Left lung (tissue), 10 donors: ENCODE results near the gene ZAR1. TPM values are rescaled to one million over a fixed set of nuclear protein-coding genes. Genes with fewer than 3 reads are reported as not detected.

Source experiments
- ATAC-seq: fragments of 200-7000 bp; cut with Tn5 transposase; one replicate; pipeline ENCODE4 v1.9.1; 2020; ENCODE audit warnings: moderate library complexity
- DNase-seq, 4 donors: peaks; one replicate each; pipeline ENCODE4 v3.0.0-alpha.2; 2013 to 2020
- H3K27ac ChIP-seq, 2 donors: fragments of 200-600 bp; sonication (generic) in 1 of 2; one replicate each; pipeline versions ENCODE4 v1.5.0 to v1.8.0; 2020 to 2021
- H3K27me3 ChIP-seq, 2 donors: fragments of 200-600 bp; sonication (generic) in 1 of 2; one replicate each; pipeline versions ENCODE4 v1.5.0 to v1.8.0; 2020 to 2021
- H3K36me3 ChIP-seq, 2 donors: fragments of 200-600 bp; sonication (generic) in 1 of 2; one replicate each; pipeline versions ENCODE4 v1.5.0 to v1.8.0; 2020 to 2021
- H3K4me1 ChIP-seq, 2 donors: fragments of 200-600 bp; one replicate each; pipeline ENCODE4 v1.8.0; 2021
- H3K4me3 ChIP-seq, 2 donors: fragments of 200-600 bp; sonication (generic) in 1 of 2; one replicate each; pipeline versions ENCODE4 v1.5.0 to v1.8.0; 2020 to 2021; ENCODE audit warnings: mild to moderate bottlenecking in 1 of 2
- H3K9me3 ChIP-seq, 2 donors: fragments of 200-600 bp; sonication (generic) in 1 of 2; one replicate each; pipeline versions ENCODE4 v1.5.0 to v1.8.0; 2020 to 2021
- intact Hi-C, 2 donors: fragments of 100-400 bp; cut with DNase I; formaldehyde crosslinking; loops; one replicate each; pipeline versions ENCODE4 v1.11.2 to v1.14.2; 2022
- polyA plus RNA-seq, 6 donors: library from polyadenylated mRNA; unstranded; fragments of 120-200 nt; gene quantifications; one replicate each; pipeline ENCODE4 v1.2.1, GENCODE V29; 2013; ENCODE audit not compliant: insufficient read length in 6 of 6
- total RNA-seq, 2 donors: library from RNA; stranded (reverse); fragmentation: NEBNext Ultra II Directional; extraction: Animal tissue kit (Norgen Biotek cat#: 25700); gene quantifications; one replicate each; pipeline ENCODE4 v1.2.1, GENCODE V29; 2021
- TF ChIP-seq, protein P1 (sequence below), 2 donors: fragments of 200-600 bp; sonication (generic) in 1 of 2; IDR thresholded peaks; one replicate each; pipeline versions ENCODE4 v1.5.0 to v1.8.0; 2021; ENCODE audit warnings: antibody characterized with exemption in 2 of 2
- donor health status: DM: no; HTN: yes; CAD: no.
- donor health status: DM: no; HTN: no; CAD: no.

The ZAR1 gene
- total and polyA plus RNA-seq, 8 donors, result 0.08 to 0.23 (median 0.14) TPM; not detected in 4

GRCh38 chr4:48484494-48485168, 5.4 kb upstream of the ZAR1 start:
- no peak overlapping the region for H3K4me3 ChIP-seq
- no peaks in the 10 kb centered on the region for H3K9me3 ChIP-seq
- H3K27me3 ChIP-seq, result peaks cover 73 to 99% of the 10 kb centered on the region in 2 donors
- ATAC-seq (no peak), DNase-seq (no peak)
- TF ChIP-seq, protein P1, sequence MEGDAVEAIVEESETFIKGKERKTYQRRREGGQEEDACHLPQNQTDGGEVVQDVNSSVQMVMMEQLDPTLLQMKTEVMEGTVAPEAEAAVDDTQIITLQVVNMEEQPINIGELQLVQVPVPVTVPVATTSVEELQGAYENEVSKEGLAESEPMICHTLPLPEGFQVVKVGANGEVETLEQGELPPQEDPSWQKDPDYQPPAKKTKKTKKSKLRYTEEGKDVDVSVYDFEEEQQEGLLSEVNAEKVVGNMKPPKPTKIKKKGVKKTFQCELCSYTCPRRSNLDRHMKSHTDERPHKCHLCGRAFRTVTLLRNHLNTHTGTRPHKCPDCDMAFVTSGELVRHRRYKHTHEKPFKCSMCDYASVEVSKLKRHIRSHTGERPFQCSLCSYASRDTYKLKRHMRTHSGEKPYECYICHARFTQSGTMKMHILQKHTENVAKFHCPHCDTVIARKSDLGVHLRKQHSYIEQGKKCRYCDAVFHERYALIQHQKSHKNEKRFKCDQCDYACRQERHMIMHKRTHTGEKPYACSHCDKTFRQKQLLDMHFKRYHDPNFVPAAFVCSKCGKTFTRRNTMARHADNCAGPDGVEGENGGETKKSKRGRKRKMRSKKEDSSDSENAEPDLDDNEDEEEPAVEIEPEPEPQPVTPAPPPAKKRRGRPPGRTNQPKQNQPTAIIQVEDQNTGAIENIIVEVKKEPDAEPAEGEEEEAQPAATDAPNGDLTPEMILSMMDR (IDR thresholded peaks at IDR 0.05), result no peak
- intact Hi-C loops, result no loop called here
- no peaks in the 10 kb centered on the region for H3K36me3 ChIP-seq
- H3K27ac ChIP-seq, result no peak overlapping the region
- peaks cover 0 to 21% of the 10 kb centered on the region in 2 donors for H3K4me1 ChIP-seq

GRCh38 chr4:48489683-48490011, 405 bp upstream of the ZAR1 start:
- H3K4me3 ChIP-seq, result peak overlapping the region in 1 of 2 donors; percentile 25
- intact Hi-C loops, result no loop called here
- peaks cover 71 to 78% of the 10 kb centered on the region in 2 donors for H3K27me3 ChIP-seq
- H3K9me3 ChIP-seq, result no peaks in the 10 kb centered on the region
- H3K4me1 ChIP-seq, result peaks cover 0 to 19% of the 10 kb centered on the region in 2 donors
- DNase-seq (peak in 1 of 4 donors; percentile 62), ATAC-seq (no peak)
- TF ChIP-seq, protein P1 (IDR thresholded peaks at IDR 0.05), result no peak
- H3K36me3 ChIP-seq, result no peaks in the 10 kb centered on the region
- H3K27ac ChIP-seq, result no peak overlapping the region

- peak overlapping the region in 1 of 2 donors; percentile 25 for H3K4me3 ChIP-seq
- ATAC-seq (no peak), DNase-seq (peak in 1 of 4 donors; percentile 73)
- intact Hi-C loops, result no loop called here
- H3K9me3 ChIP-seq, result no peaks in the 10 kb centered on the region
- TF ChIP-seq, protein P1 (IDR thresholded peaks at IDR 0.05), result no peak
- H3K27ac ChIP-seq, result no peak overlapping the region
- H3K36me3 ChIP-seq, result no peaks in the 10 kb centered on the region
- H3K27me3 ChIP-seq, result peaks cover 60 to 66% of the 10 kb centered on the region in 2 donors
- H3K4me1 ChIP-seq, result peaks cover 0 to 19% of the 10 kb centered on the region in 2 donors
Observed at GRCh38 chr4:48490680-48491513, 845 bp downstream of the ZAR1 start.

DNA sequence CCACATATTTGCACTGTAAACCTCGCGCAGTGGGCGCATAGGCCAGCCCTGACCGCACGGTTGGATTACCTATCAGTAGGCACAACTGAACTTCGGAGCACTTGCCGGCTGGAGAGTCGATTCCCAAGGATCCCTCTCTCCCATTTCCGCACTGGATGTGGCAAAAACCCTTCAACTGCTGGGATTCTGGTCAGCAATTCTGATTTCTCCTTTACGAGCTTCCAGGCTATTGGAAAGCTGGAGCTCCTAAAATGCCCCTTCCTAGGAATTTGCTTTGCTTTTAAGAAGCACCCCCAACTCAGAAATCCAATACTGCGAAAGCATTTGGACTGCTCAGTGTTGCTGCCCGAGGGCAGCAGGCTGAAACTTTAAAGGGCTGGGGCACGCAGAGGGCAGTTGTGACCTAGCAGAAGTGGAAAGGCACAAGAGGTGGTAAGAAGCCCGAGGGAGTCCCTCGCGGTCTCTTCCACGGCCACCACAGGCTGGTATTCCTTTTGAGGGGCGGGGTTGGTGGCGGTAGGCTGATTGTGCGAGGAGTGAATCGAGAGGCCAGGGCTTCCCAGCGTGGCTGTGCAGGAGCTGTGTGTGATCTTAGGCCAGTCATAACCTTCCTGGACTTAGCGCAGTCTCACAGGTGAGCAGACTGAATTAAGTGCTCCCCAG, 1.6 kb downstream of the ZAR1 start:
- ATAC-seq (no peak), DNase-seq (peak in 1 of 4 donors; percentile 78)

More for the DNA sequence above, 1.6 kb downstream of the ZAR1 start:
- TF ChIP-seq, protein P1 (IDR thresholded peaks at IDR 0.05), result no peak
- Histone ChIP-seq H3K9me3 (no peaks in the 10 kb centered on the region), H3K27me3 (peaks cover 53 to 58% of the 10 kb centered on the region in 2 donors), H3K36me3 (peaks cover 0 to 2% of the 10 kb centered on the region in 2 donors), H3K4me3 (no peak overlapping the region), H3K27ac (no peak overlapping the region), H3K4me1 (peaks cover 0 to 19% of the 10 kb centered on the region in 2 donors)
- intact Hi-C loops, result no loop called here
